A673 (cell line): ENCODE results near the gene TAPBP.

Experiments used
- EZH2 ChIP-seq: fragments of 200-600 bp; sonication (generic); IDR thresholded peaks from 2 replicates; pipeline ENCODE4 v1.6.1; 2017; ENCODE audit warnings: borderline replicate concordance, low read depth, mild to moderate bottlenecking, mixed read lengths, antibody characterized with exemption, low read length; ENCODE audit not compliant: poor library complexity, severe bottlenecking
- TF ChIP-seq, protein P1 (sequence below): fragments of 300-800, 200-600 bp; sonication (generic); conservative IDR thresholded peaks from 2 replicates; pipeline ENCODE4 v1.5.1; 2017; ENCODE audit warnings: low read depth, mild to moderate bottlenecking, antibody characterized with exemption, low read length, moderate library complexity, mixed read lengths

DNA sequence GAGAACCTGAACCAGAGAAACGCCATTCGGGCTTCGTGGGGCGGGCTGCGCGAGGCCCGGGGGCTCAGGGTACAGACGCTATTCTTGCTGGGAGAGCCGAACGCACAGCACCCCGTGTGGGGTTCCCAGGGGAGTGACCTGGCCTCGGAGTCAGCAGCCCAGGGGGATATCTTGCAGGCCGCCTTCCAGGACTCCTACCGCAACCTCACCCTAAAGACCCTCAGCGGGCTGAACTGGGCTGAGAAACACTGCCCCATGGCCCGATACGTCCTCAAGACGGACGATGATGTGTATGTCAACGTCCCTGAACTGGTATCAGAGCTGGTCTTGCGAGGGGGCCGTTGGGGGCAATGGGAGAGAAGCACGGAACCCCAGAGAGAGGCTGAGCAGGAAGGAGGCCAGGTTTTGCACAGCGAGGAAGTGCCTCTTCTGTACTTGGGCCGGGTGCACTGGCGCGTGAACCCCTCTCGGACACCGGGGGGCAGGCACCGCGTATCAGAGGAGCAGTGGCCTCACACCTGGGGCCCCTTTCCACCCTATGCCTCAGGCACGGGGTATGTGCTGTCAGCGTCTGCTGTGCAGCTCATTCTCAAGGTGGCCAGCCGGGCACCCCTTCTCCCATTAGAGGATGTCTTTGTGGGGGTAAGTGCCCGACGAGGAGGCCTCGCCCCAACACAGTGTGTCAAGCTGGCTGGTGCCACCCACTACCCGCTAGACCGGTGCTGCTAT, 36.1 kb downstream of the TAPBP start:
- TF ChIP-seq, protein P1, sequence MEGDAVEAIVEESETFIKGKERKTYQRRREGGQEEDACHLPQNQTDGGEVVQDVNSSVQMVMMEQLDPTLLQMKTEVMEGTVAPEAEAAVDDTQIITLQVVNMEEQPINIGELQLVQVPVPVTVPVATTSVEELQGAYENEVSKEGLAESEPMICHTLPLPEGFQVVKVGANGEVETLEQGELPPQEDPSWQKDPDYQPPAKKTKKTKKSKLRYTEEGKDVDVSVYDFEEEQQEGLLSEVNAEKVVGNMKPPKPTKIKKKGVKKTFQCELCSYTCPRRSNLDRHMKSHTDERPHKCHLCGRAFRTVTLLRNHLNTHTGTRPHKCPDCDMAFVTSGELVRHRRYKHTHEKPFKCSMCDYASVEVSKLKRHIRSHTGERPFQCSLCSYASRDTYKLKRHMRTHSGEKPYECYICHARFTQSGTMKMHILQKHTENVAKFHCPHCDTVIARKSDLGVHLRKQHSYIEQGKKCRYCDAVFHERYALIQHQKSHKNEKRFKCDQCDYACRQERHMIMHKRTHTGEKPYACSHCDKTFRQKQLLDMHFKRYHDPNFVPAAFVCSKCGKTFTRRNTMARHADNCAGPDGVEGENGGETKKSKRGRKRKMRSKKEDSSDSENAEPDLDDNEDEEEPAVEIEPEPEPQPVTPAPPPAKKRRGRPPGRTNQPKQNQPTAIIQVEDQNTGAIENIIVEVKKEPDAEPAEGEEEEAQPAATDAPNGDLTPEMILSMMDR, result peak; percentile 24; the same call in 1 of the 2 replicates
- TF ChIP-seq EZH2, result no peak
